ENCODE measurements around the gene BTBD7.

DNA sequence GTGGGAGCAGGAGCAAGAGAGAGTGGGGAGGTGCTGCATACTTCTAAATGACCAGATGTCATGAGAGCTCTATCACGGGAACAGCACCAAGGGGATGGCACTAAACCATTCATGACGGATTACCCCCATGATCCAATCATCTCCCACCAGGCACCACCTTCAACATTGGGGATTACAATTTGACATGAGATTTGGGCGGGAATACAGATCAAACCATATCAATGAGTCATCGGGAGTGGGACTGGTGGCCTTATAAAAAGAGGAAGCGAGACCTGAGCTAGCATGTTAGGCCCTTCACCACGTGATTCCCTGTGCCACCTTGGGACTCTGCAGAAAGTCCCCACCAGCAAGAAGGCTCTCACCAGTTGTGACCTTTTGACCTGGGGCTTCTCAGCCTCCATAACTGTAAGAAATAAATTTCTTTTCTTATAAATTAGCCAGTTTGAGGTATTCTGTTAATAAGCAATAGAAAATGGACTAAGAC lies 42.9 kb upstream of the BTBD7 start:
- TF ChIP-seq, protein P1, sequence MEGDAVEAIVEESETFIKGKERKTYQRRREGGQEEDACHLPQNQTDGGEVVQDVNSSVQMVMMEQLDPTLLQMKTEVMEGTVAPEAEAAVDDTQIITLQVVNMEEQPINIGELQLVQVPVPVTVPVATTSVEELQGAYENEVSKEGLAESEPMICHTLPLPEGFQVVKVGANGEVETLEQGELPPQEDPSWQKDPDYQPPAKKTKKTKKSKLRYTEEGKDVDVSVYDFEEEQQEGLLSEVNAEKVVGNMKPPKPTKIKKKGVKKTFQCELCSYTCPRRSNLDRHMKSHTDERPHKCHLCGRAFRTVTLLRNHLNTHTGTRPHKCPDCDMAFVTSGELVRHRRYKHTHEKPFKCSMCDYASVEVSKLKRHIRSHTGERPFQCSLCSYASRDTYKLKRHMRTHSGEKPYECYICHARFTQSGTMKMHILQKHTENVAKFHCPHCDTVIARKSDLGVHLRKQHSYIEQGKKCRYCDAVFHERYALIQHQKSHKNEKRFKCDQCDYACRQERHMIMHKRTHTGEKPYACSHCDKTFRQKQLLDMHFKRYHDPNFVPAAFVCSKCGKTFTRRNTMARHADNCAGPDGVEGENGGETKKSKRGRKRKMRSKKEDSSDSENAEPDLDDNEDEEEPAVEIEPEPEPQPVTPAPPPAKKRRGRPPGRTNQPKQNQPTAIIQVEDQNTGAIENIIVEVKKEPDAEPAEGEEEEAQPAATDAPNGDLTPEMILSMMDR (IDR thresholded peaks at IDR 0.05 in 4 of 5, conservative IDR thresholded peaks at IDR 0.05 in 1 of 5) = no peak
- no peak for TF ChIP-seq POLR2A (IDR thresholded peaks at IDR 0.05)

All from gastrocnemius medialis (tissue), 4 donors.